Trophoblast cell (in vitro differentiated cells and primary cell): Measurements from ENCODE around the gene OR8B3.
"Not testable (repeated sequence)": the region's sequence is repeated elsewhere in the genome, so short reads cannot be mapped to it uniquely, and the experiment has no call there.

Experiments used
- DNase-seq, 2 donors: peaks; one replicate each; pipeline ENCODE4 v3.0.0-alpha.2; 2016
- H2AFZ ChIP-seq: 2 replicates; pipeline ENCODE4 v1.6.1; 2013; ENCODE audit warnings: low read length, moderate library complexity, mild to moderate bottlenecking; ENCODE audit not compliant: insufficient read depth, poor library complexity
- H2AK5ac ChIP-seq: 2 replicates; pipeline ENCODE4 v1.6.1; 2013; ENCODE audit warnings: mild to moderate bottlenecking, low read length
- H2BK120ac ChIP-seq: 2 replicates; pipeline ENCODE4 v1.6.1; 2013; ENCODE audit warnings: low read length, mild to moderate bottlenecking, moderate library complexity; ENCODE audit not compliant: insufficient read depth, poor library complexity
- H2BK12ac ChIP-seq: 2 replicates; pipeline ENCODE4 v1.6.1; 2013; ENCODE audit warnings: mild to moderate bottlenecking, low read length, moderate library complexity
- H2BK5ac ChIP-seq: 2 replicates; pipeline ENCODE4 v1.6.1; 2013; ENCODE audit warnings: low read length, low read depth, moderate library complexity, mild to moderate bottlenecking; ENCODE audit not compliant: poor library complexity
- H3K14ac ChIP-seq: 2 replicates; pipeline ENCODE4 v1.6.1; 2013; ENCODE audit warnings: mild to moderate bottlenecking, low read length
- H3K18ac ChIP-seq: 2 replicates; pipeline ENCODE4 v1.6.1; 2013; ENCODE audit warnings: mild to moderate bottlenecking, low read length
- H3K23ac ChIP-seq: 2 replicates; pipeline ENCODE4 v1.6.1; 2013; ENCODE audit warnings: low read length
- H3K27ac ChIP-seq: 2 replicates; pipeline ENCODE4 v1.5.1; 2013; ENCODE audit warnings: low read depth, mild to moderate bottlenecking, inconsistent platforms, low read length, moderate library complexity
- H3K27me3 ChIP-seq: 2 replicates; pipeline ENCODE4 v1.6.1; 2013; ENCODE audit warnings: inconsistent platforms, mild to moderate bottlenecking, low read length, moderate library complexity; ENCODE audit not compliant: insufficient read depth
- H3K36me3 ChIP-seq, 2 experiments: 1 replicate in 1 of 2; 2 replicates in 1 of 2; pipeline ENCODE4 v1.6.1; 2013; ENCODE audit warnings: low read length in 2 of 2, mild to moderate bottlenecking in 2 of 2, moderate library complexity in 1 of 2; ENCODE audit not compliant: insufficient read depth in 2 of 2, control insufficient read depth in 1 of 2
- H3K4ac ChIP-seq: 2 replicates; pipeline ENCODE4 v1.6.1; 2013; ENCODE audit warnings: low read depth, mild to moderate bottlenecking, low read length, moderate library complexity
- H3K4me1 ChIP-seq, 2 experiments: 1 replicate in 1 of 2; 2 replicates in 1 of 2; pipeline ENCODE4 v1.6.1; 2013; ENCODE audit warnings: low read length in 2 of 2, mild to moderate bottlenecking in 2 of 2, moderate library complexity in 1 of 2; ENCODE audit not compliant: insufficient read depth in 2 of 2, control insufficient read depth in 1 of 2
- H3K4me2 ChIP-seq: 2 replicates; pipeline ENCODE4 v1.6.1; 2013; ENCODE audit warnings: inconsistent platforms, mild to moderate bottlenecking, low read length, moderate library complexity
- H3K4me3 ChIP-seq: 2 replicates; pipeline ENCODE4 v1.5.1; 2013; ENCODE audit warnings: mild to moderate bottlenecking, low read depth, low read length, inconsistent platforms
- H3K79me1 ChIP-seq: one replicate; pipeline ENCODE4 v1.6.1; 2013; ENCODE audit warnings: low read length
- H3K79me2 ChIP-seq: 2 replicates; pipeline ENCODE4 v1.6.1; 2013; ENCODE audit warnings: low read length, mild to moderate bottlenecking; ENCODE audit not compliant: control insufficient read depth, insufficient read depth, poor library complexity
- H3K9ac ChIP-seq: 2 replicates; pipeline ENCODE4 v1.6.1; 2013; ENCODE audit warnings: mild to moderate bottlenecking, low read length
- H3K9me3 ChIP-seq: 2 replicates; pipeline ENCODE4 v1.6.1; 2013; ENCODE audit warnings: low read depth, mild to moderate bottlenecking, control low read depth, inconsistent platforms, low read length; ENCODE audit not compliant: insufficient read depth
- H4K12ac ChIP-seq: 2 replicates; pipeline ENCODE4 v1.6.1; 2013; ENCODE audit warnings: low read depth, mild to moderate bottlenecking, low read length, moderate library complexity
- H4K8ac ChIP-seq: 2 replicates; pipeline ENCODE4 v1.6.1; 2013; ENCODE audit warnings: low read depth, mild to moderate bottlenecking, low read length, moderate library complexity
- H4K91ac ChIP-seq: one replicate; pipeline ENCODE4 v1.6.1; 2013; ENCODE audit warnings: low read depth, mild to moderate bottlenecking, low read length, moderate library complexity
- WGBS: extraction: QIAGEN DNeasy Blood & Tissue Kit; methylation state at CpG from one replicate; pipeline ENCODE4 v1.1.7; 2013; ENCODE audit warnings: missing lambda C conversion rate; ENCODE audit not compliant: insufficient read length, insufficient coverage; ENCODE audit errors: extremely low coverage; 5-methylcytosine and 5-hydroxymethylcytosine counted together

Gene OR8B3

GRCh38 chr11:124415356-124415923 is 16.6 kb upstream of the OR8B3 start:
- Histone ChIP-seq H3K18ac (no peak overlapping the region), H2AFZ (no peak overlapping the region), H2AK5ac (no peak overlapping the region), H3K36me3 (no peaks in the 10 kb centered on the region), H2BK120ac (no peak overlapping the region), H3K27ac (no peak overlapping the region), H3K4me3 (no peak overlapping the region), H3K14ac (no peak overlapping the region), H3K4me1 (no peaks in the 10 kb centered on the region), H3K79me1 (no peaks in the 10 kb centered on the region), H3K9me3 (no peaks in the 10 kb centered on the region), H3K23ac (no peak overlapping the region), H4K8ac (no peak overlapping the region), H3K27me3 (no peaks in the 10 kb centered on the region), H3K79me2 (no peaks in the 10 kb centered on the region), H2BK12ac (no peak overlapping the region), H3K4ac (no peak overlapping the region), H4K12ac (no peak overlapping the region), H3K9ac (no peak overlapping the region), H3K4me2 (no peak overlapping the region), H4K91ac (no peak overlapping the region), H2BK5ac (no peak overlapping the region)
- DNase-seq, result peak in 1 of 2 donors; percentile 68
- no CpG with 5 or more reads among the region's 5 CpGs for WGBS

- no peak overlapping the region for H2BK120ac ChIP-seq
Observed at GRCh38 chr11:124409906-124410305, 11.1 kb upstream of the OR8B3 start.

GRCh38 chr11:124405581-124405980 is 6.8 kb upstream of the OR8B3 start:
- Histone ChIP-seq H3K79me2 (no peaks in the 10 kb centered on the region), H2AK5ac (no peak overlapping the region), H3K27me3 (no peaks in the 10 kb centered on the region), H3K4me2 (no peak overlapping the region), H3K18ac (no peak overlapping the region), H3K9me3 (no peaks in the 10 kb centered on the region), H3K14ac (no peak overlapping the region), H3K23ac (no peak overlapping the region), H4K12ac (no peak overlapping the region), H3K4ac (no peak overlapping the region), H4K8ac (no peak overlapping the region), H2BK120ac (no peak overlapping the region), H2BK12ac (no peak overlapping the region), H3K9ac (no peak overlapping the region), H3K27ac (no peak overlapping the region), H3K4me3 (no peak overlapping the region), H2BK5ac (no peak overlapping the region), H2AFZ (no peak overlapping the region), H4K91ac (no peak overlapping the region), H3K4me1 (no peaks in the 10 kb centered on the region), H3K79me1 (no peaks in the 10 kb centered on the region), H3K36me3 (no peaks in the 10 kb centered on the region)
- WGBS, result no CpG with 5 or more reads among the region's 2 CpGs
- no peak for DNase-seq

More at GRCh38 chr11:124409906-124410305, 11.1 kb upstream of the OR8B3 start:
- no peak overlapping the region for H3K4ac ChIP-seq
- H3K23ac ChIP-seq, result no peak overlapping the region
- no peaks in the 10 kb centered on the region for H3K79me2 ChIP-seq
- no peaks in the 10 kb centered on the region for H3K79me1 ChIP-seq
- no peak overlapping the region for H4K91ac ChIP-seq
- H2BK5ac ChIP-seq, result no peak overlapping the region
- no peak for DNase-seq
- H2BK12ac ChIP-seq, result no peak overlapping the region
- H3K18ac ChIP-seq, result no peak overlapping the region
- H3K4me3 ChIP-seq, result no peak overlapping the region
- no peak overlapping the region for H2AFZ ChIP-seq
- no peaks in the 10 kb centered on the region for H3K36me3 ChIP-seq
- no peak overlapping the region for H3K27ac ChIP-seq
- H3K4me1 ChIP-seq, result no peaks in the 10 kb centered on the region
- H2AK5ac ChIP-seq, result no peak overlapping the region
- H4K12ac ChIP-seq, result no peak overlapping the region
- H3K9me3 ChIP-seq, result no peaks in the 10 kb centered on the region
- no peak overlapping the region for H4K8ac ChIP-seq
- no peak overlapping the region for H3K9ac ChIP-seq
- H3K27me3 ChIP-seq, result no peaks in the 10 kb centered on the region
- no CpG with 5 or more reads among the region's 7 CpGs for WGBS
- no peak overlapping the region for H3K14ac ChIP-seq
- H3K4me2 ChIP-seq, result no peak overlapping the region

GRCh38 chr11:124403186-124403585 is 4.4 kb upstream of the OR8B3 start:
- not testable (repeated sequence) for H3K79me2 ChIP-seq, H4K8ac ChIP-seq, H2BK12ac ChIP-seq, H2AFZ ChIP-seq, H4K91ac ChIP-seq, H2AK5ac ChIP-seq, DNase-seq, H3K4me2 ChIP-seq, H3K27ac ChIP-seq, H3K9me3 ChIP-seq, H3K18ac ChIP-seq, H2BK5ac ChIP-seq, H3K36me3 ChIP-seq, H3K23ac ChIP-seq, H3K14ac ChIP-seq, H3K27me3 ChIP-seq, H3K4me3 ChIP-seq, H4K12ac ChIP-seq, H3K4me1 ChIP-seq, H3K9ac ChIP-seq, H3K4ac ChIP-seq, H3K79me1 ChIP-seq, H2BK120ac ChIP-seq
- no CpG with 5 or more reads among the region's 27 CpGs for WGBS
